Iris pigment epithelial cell (primary cell): Measurements from ENCODE around the gene LAYN.

Experiments
- DNase-seq: peaks from one replicate; pipeline ENCODE4 v3.0.0-alpha.2; 2011; ENCODE audit warnings: low read depth

LAYN gene

DNA sequence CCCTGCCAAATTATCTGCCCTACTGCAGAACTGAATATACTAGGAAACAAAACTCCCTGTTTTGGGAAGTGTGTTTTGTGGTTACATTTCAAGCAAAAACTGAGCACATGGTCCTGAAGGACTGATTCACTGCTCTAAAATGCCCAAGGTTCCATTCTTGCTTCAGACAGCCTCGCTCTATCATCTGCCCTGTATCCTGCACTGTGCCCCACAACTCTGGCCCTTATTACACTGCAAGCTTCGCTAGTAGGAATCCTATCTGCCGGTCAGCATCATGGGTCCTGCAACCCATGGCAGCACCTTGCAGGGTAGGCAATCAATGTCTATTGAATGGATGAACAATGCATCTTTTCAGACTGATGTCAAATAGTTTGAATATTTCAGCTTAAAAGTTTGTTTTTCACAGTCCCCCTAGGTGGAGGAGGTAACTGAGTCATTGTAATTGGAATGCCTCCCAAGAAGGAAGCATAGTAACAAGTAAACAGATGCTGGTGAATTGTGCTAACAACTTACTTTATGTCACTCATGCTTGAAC is 21.3 kb downstream of the LAYN start:
- DNase-seq: peak; percentile 89

DNA sequence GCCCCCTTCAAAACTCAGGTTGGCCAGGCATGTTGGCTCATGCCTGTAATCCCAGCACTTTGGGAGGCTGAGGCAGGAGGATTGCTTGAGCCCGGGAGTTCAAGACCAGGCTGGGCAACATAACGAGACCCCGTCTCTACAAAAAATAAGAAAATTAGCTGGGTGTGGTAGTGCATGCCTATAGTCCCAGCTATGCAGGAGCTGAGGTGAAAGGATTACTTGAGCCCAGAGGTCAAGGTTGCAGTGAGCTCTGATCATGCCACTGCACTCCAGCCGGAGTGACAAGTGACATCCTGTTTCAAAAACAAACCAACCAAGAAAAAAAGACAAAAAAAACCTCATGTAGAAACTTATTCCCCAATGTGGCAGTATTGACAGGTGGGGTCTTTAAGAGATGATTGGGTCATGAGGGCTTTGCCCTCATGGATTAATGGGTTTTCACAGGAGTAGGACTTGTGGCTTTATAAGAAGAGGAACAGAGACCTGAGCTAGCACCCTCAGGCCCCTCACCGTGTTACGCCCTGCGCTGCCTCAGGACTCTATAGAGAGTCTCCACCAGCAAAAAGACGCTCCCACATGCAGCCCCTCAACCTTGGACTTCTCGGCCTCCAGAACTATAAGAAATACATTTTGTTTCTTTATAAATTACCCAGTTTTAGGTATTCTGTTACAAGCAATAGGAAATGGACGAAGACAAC is 22.3 kb downstream of the LAYN start:
- DNase-seq: no peak

DNA sequence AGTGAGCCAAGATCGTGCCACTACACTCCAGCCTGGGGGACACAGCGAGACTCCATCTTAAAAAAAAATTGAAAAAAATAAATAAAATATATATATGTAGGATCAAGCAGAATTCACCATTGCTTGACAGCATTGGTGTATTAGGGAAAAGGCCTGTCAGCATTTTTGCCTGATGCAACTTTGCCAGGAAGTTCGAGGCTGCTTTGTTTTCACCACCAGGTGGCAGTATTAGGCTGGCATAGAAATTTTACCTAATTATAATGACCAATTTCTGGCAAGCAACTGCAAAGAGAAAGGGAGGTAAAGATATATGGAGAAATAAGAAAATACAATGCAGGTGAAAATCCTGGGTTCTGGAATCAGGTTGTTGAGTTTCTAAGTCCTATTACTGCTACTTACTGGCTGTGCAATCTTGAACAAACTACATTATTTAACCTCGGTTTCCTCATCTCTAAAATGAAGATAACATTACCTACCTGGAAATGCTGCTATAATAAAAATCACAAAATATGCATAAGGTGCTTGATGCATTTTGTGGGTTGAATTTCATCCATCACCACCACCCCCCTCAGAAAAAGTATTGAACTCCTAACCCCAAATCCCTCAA is 24.7 kb downstream of the LAYN start:
- DNase-seq: peak; percentile 71

DNA sequence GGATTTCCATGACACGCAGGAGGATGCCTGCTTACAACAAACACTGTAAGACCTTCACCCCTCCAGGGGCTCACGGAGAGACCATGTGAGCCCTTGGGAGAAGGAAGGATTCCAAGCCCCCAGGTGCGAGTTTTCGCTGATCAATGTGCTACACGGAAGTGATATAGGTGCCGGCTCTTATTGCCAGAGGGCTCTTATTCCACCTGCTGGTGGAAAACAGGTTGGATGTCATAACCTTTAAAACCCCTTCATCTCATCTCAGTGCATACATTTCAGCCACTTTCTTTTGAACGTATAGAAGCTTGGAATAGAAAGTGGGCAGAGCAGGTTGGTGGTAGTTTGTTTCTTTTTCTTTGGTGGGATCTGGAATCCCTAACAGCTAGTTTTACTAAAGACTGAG is 25.8 kb downstream of the LAYN start:
- DNase-seq: no peak

DNA sequence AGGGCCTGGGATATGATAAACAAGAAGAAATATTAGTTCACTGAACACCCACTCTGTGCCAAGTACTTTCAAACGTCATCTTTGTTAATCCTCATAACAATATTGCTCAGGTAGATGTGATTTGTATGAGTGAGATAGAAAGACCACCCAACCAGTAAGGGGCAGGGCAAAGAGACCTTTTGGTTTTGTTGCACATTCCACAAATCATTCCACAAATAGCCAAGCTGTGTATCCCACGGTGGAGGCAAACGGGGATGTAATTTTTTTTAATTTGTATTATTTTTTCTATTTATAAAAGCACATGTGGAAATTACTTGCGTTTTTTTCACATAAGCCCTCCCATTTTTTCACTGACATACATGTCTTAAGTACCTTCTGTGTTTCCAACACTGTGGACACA is 29.0 kb downstream of the LAYN start:
- DNase-seq: no peak

DNA sequence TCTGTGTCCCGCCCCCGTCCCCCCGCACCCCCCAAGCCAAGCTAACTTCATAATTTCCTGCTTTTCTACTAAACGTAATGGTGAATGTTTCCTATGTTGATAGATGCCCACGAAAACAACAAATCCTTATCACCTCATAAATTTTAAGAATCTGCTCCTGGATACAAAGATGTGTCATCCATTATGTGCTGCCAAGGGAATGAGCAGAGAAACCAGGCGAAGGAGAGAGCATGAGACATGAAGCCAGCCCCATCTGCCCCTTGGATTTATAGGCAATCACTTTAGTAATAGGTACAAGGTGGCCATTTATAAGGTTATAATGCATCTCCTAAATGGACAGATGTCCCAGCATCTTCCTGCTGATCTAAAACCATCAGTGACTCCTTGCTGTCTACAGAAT is 30.3 kb downstream of the LAYN start:
- no peak for DNase-seq

DNA sequence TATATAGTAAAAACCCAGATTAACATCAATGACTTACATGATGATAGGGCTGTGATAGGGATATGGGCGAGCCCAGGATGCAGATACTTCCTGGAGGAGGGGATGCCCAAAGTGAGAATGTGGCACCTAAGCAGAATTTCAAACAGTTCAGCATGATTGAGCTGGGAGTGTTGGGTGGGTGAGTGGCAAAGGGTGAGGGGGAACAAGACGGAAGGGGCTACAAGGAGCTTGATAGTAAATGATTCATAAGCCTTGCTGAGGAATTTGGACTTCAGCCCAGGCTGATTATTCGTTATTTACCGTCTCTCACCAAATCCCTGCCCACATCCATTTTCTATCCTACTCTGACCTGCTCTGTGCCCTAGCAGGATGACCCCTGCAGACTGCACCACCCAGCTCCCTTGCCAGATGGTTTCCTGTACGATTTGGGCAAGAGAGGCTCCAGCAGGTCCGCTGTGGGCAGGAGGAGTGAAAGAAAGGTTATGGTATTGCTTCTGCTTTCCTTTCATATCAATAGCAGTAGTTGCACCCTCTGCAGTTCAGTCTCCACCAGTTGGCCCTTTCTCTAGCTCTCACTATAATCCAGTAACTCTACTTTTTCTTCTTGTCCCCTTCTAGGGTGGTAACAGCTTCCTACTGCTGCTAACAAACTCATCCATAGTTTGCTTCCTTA is 31.4 kb downstream of the LAYN start:
- DNase-seq: peak; percentile 63

DNA sequence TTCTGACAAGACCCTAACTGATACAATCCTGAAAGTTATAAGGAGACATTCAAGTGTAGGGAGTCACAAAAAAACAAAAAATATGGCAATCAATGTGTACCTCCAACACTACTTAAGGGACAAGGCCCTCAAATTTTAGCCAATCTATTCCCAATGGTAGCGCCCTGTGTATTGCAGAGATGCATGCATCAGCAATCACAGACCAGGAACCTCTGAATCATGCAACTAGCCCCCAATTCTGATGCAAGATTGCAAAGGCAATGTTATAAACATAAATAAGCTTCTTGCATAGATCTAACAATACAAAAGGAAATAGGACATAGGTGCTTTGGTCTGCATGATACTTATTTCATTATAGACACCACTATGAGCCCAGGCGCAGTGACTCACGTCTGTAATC is 32.1 kb downstream of the LAYN start:
- DNase-seq: no peak

DNA sequence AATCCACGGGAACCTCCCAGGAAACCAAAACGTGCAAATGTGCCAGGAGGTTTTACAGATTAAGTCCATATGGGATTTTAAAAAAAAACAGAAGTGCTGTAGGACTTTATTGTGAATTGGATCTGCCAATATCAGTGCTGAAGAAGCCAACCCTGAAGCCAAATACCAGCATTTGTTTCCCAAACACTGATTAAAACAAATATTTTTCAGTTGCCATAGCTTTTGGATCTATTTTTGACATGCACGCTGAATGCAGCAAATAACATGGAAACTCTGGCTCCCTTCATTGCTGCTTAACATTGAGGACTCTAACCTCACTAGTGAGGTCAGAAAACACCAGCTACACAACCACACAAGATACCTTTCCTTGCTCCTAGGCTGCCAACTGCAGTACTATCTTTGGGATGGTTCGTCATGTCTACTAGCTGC is 33.3 kb downstream of the LAYN start:
- no peak for DNase-seq

DNA sequence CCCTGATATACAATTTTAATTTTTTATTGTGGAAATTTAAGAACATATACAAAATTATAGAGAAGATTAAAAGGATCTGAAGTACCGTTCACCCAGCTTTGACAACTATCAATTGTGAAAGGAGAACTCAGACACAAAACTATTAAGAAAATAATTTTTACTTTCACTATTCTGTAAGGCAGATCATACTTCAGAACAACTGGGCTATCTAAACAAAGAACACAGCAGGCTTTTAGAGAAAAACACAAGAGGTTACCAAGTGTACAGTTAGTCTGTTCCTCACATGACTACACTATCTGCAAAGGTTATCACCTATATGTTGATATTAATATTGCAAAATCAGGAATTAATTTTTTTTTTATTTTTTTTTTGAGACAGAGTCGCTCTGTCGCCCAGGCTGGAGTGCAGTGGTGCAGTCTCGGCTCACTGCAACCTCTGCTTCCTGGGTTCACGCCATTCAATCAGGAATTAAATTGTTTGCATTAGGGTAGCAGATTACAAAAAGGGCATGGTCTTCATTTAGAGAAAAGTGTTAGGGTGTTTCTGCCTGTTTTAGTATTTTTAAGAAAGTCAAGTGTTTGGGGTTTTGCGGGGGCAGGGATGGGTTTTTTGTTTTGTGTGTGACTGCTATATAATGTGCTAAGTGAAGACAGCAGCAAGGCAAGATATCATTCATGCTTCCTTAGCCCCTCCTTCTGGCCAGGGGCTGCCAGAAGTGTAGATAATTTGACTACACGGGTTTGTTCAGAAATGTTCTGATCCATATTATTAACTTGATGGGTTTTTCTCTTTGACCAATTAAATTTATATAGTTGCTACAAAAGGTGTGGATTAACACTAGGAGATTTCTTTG is 34.1 kb downstream of the LAYN start:
- DNase-seq: no peak

DNA sequence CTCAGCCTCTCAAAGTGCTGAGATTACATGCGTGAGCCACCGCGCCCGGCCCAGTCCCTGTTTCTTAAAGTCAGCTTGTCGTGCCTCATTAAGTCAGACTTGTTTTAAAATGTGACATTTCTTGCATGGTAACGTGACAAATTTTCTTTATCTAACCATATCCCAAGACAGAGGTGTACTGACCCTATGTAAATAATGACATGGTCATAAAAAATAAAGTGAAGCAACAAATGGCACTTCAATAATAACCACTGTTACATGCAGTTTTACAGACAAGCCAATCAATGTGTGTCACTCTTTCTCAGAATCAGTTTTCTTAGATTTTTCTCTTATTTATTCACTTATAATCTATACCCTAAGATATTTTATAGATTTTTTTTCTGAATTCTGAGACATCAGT is 35.2 kb downstream of the LAYN start:
- no peak for DNase-seq

DNA sequence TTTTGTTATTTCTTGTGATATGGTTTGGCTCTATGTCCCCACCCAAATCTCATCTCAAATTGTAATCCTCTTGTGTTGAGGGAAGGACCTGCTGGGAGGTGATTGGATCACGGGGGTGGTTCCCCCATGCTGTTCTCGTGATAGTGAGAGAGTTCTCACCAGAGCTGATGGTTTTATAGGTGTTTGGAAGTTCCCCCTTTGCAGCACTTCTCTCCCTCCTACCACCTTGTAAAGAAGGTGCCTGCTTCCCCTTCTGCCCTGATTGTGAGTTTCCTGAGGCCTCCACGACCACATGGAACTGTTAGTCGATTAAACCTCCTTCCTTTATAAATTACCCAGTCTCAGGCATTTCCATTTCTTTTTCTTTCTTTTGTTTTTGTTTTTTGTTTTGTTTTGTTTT is 37.3 kb downstream of the LAYN start:
- no peak for DNase-seq

DNA sequence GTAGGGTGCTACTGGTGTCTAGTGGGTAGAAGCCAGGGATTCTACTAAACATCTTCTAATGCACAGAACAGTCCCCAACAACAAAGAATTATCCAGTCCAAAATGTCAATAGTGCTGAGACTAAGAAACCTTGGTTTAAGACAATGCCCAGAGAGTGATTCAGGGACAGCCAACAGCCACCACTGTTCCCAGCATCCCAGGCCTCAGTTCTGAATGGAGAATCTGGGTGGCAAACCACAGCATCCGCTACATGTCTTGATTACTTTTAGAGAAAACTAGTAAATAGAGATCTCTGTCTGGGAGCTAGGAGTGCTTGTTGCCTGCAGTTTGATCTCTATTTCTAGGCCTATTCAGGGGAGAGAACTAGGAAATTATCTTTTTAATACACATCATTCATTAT is 40.8 kb downstream of the LAYN start:
- DNase-seq: no peak

DNA sequence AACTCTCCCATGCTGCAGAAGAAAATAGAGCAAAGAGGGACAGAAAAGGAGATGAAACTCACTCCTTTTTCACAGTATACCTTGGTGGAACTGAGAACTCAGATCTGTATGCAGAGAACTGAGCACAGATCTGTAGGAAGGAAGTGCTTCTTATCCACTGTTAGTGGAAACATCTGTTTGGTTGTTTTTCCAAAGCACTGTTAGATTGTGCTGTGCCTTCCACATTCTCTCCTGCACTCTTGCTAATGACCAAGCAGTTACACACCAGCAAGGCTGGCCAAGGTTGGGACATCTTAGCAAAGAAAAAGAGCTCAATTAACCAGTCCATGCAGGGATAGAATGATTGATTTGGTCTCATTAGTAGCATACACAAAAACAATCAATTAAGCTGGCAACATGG is 41.6 kb downstream of the LAYN start:
- DNase-seq: no peak

DNA sequence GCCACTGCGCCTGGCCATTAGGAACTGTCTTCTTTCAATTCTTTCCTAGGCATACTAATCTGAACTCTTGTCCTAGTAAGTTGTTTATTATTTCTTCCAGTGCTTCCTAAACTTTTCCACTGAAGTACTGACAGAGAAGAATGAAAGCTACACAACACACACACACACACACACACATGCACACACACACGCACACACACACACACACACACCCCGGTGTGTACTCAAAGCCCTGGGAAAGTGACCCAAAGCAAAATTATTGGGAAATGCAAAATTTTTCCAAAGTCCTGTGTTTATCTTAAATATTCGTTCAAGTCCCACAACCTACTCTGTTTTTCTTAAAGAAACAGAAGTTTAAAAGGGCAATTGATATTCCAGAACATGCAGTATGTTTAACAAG is 42.4 kb downstream of the LAYN start:
- peak; percentile 30 for DNase-seq

DNA sequence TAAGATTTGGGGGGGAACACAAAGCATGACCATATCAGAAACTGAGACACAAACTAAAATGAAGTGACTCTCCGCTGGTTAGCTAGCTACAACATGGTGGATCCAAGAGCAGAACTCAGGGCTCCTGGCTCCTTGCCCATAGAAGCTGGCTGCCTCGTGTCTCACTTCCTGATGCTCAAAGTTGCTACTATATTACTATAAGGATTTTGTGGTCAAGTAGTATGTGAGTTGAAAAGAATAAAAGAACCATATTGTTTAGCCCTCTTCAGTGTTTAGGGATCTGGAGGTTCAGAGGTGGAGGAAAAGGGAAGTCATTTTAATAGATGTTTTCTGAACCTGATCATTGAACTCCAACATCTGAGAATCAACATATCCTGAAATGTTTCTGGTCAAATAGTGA is 44.9 kb downstream of the LAYN start:
- DNase-seq: peak; percentile 85

DNA sequence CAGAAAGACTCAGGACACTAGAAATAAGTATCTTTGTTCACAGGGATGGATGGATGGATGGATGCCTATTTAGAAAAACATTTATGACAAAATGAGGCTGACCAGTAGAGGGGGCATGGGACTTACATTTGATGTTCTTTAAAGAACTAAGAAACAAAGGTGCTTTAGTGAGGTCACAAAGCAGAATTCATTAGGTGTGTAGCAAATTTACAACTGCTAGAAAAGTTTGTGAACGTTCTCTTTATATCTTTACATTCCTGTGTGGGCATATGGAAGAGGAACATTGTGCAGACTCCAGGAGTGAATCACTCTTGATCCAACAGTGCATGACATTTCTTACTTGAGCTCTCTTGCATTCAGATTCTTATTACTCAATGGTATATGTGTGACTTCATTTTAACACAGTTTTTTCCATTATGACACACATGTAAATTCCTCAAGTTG is 45.9 kb downstream of the LAYN start:
- DNase-seq: peak; percentile 68

DNA sequence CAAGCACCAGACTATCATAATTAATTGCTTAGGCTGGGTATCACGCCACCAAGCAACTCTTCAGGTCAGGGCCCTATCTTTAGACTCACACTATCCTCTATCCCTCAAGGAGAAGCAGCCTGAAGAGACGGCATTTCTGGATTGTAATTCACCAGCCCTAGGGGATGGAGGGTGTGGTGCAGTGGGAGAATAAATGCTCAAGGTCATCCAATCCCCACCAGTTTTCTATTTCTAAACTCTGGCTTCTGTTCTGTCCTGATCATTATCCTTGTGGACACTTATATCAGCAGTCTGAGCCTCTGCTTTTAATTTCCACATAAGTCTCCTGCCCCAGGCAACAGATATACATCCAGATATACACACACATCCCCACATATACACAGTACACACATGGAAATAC is 48.6 kb downstream of the LAYN start:
- no peak for DNase-seq

DNA sequence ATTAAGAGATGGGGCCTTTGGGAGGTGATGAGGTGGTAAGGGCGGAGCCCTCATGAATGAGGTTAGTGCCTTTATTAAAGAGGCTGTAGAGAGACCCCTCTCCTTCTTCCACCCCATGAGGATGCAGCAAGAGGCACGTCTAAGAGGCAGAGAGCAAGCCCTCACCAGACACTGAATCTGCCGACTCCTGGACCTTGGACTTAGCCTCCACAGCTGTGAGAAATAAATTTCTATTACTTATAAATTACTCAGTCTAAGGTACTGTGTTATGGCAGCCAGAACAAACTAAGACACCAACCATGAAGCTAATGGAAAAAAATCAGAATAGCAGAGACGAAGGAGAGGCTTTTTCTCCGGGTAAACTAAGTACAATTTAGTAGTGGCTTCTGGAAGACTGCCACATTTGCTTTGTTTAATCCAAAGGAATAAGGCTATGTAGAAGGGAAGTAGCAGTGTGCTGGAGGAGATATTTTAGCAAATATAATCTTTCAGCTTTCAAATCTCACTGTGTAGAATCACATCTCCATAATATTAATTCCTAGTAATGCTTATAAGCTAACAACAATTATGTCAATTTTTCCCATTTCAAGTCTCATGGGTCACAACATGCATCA is 49.5 kb downstream of the LAYN start:
- DNase-seq: no peak

DNA sequence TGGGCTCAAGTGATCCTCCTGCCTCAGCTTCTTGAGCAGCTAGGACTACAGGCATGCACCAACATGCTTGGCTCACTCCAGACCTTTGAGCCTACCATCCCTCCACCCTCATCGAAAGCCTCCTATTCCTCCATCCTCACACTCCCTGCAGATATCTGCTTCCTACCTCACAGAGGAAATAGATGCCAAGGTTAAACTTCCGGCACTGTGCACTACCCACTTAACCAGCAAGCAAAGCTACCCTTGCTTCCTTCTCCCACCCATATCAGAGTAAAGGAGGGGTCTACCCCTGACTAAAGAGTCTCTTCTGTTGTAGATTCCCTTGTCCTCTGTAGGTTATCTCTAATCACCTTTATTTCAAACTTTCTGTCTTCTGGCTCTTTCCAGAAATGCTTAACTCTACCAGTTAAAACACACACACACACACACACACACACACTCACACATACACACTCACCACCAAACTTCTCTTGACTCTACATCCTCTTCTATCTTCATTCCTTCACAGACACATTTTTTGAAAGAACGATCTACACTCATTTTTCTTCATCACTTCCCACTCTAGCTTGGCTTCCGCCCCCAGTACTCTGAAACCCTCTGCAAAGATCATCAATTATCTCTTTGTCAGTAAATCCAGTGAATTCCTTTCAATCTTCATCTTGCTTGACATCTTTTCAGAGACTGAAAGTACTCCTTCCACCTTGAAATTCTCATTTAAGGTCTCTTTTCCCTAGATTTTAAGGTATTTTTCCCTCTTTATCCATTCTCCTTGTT is 50.9 kb downstream of the LAYN start:
- DNase-seq: no peak

DNA sequence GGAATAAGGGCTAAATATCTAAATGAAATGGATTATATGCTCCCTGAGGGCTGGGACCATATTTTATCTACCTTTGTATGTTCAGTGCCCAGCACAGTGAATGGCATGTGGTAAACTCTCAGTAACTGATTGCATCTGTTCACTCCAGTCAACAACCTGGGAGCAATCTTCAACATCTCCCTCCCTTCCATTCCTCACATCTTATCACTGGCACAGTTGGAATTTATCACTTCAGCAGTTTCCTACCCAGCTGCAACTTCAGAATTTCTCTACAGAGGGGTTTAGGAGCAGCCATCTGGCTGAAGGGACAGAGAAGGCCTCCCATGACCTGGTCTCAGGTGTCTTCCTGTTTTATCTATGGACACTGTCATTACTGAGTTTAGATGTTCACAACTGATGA is 52.0 kb downstream of the LAYN start:
- DNase-seq: no peak
